ENCODE measurements around the gene PGAM1.
"Not testable (repeated sequence)": the region's sequence is repeated elsewhere in the genome, so short reads cannot be mapped to it uniquely, and the experiment has no call there.

PGAM1 gene

DNA sequence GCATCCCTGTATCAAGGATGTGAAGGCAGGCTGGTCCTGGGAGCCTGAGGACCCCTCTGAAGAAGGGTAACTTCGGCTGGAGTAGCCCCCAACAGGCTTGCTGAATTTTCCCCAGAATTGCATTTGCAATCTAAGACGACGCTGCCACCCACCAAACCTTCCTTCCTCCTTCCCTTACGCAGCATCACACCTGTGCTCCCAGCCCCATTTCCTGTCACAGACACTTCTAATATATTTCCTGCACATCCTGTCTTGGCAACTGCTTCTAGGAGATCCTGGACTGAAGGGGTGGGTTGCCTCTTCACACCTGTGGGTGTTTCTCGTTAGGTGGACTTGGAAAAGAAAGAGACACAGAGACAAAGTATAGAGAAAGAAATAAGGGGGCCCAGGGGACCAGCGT is 9.4 kb upstream of the PGAM1 start:
- no peaks in the 10 kb centered on the region for H3K27me3 ChIP-seq (ENCODE audit: insufficient read depth, poor library complexity, severe bottlenecking)
- DNase-seq (ENCODE audit: low spot score) (no peak), ATAC-seq (ENCODE audit: low read depth) (no peak)

DNA sequence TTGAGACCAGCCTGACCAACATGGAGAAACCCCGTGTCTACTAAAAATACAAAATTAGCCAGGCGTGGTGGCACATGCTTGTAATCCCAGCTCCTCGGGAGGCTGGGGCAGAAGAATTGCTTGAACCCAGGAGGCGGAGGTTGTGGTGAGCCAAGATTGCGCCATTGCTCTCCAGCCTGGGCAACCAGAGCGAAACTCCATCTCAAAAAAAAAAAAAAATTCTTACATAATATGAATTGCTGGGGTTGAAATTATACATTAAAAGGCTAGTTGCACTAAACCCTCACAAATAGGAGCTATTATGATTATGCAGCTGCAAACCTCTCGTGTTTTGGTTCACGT is 2.3 kb upstream of the PGAM1 start:
- not testable (repeated sequence) for H3K9me3 ChIP-seq (ENCODE audit: severe bottlenecking); DNase-seq (ENCODE audit: low spot score); H3K27me3 ChIP-seq (ENCODE audit: insufficient read depth, poor library complexity, severe bottlenecking); H3K4me3 ChIP-seq (ENCODE audit: severe bottlenecking); ATAC-seq (ENCODE audit: low read depth)
- Histone ChIP-seq H3K4me1 (ENCODE audit: insufficient read depth, poor library complexity, severe bottlenecking) (peaks cover 20% of the 10 kb centered on the region), H3K27ac (ENCODE audit: poor library complexity, severe bottlenecking) (peak overlapping the region; percentile 76), H3K36me3 (ENCODE audit: low read depth) (peaks cover 29% of the 10 kb centered on the region)

More for the DNA sequence above, 9.4 kb upstream of the PGAM1 start:
- H3K27ac ChIP-seq (ENCODE audit: poor library complexity, severe bottlenecking) = no peak overlapping the region
- H3K36me3 ChIP-seq (ENCODE audit: low read depth) = no peaks in the 10 kb centered on the region
- TF ChIP-seq CTCF (IDR thresholded peaks at IDR 0.05; ENCODE audit: poor library complexity, severe bottlenecking) = no peak
- H3K4me3 ChIP-seq (ENCODE audit: severe bottlenecking) = no peak overlapping the region
- H3K4me1 ChIP-seq (ENCODE audit: insufficient read depth, poor library complexity, severe bottlenecking) = peaks cover 21% of the 10 kb centered on the region
- no peaks in the 10 kb centered on the region for H3K9me3 ChIP-seq (ENCODE audit: severe bottlenecking)

DNA sequence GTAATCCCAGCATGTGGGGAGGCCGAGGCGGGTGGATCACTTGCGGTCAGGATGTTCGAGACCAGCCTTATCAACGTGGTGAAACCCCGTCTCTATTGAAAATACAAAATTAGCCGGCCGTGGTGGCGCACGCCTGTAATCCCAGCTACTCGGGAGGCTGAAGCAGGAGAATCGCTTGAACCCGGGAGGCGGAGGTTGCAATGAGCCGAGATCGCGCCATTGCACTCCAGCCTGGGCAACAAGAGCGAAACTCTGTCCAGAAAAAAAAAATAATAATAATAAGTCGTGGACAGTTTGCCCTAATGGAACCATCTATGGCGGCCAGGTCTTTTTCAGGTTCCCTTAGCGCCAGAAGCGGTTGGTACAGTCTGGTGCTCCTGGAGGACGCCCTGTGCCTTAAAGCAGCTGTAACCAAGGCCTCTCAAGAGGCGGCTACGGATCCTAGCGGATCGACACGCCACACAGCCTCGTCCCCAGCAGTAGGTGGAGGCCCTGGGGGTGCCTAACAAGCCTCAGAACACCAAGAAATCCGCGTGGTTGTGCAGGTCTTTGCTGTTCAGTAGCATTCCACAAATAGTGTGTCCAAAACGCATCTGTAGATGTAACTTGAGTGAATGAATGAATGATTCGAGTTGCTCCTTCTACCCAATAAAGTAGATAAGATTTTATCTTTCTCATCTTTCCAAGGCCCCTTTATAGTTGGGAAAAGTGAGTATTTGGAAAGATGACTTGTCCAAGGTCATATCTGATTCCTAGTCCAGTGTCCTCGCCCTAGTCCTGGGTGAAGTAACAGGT is 982 bp downstream of the PGAM1 start:
- H3K4me1 ChIP-seq (ENCODE audit: insufficient read depth, poor library complexity, severe bottlenecking) = peaks cover 20% of the 10 kb centered on the region
- no peak for DNase-seq (ENCODE audit: low spot score)
- peak overlapping the region; percentile 66 for H3K4me3 ChIP-seq (ENCODE audit: severe bottlenecking)
- no peak for ATAC-seq (ENCODE audit: low read depth)
- no peaks in the 10 kb centered on the region for H3K9me3 ChIP-seq (ENCODE audit: severe bottlenecking)
- H3K36me3 ChIP-seq (ENCODE audit: low read depth) = peaks cover 61% of the 10 kb centered on the region
- peak overlapping the region; percentile 89 for H3K27ac ChIP-seq (ENCODE audit: poor library complexity, severe bottlenecking)
- H3K27me3 ChIP-seq (ENCODE audit: insufficient read depth, poor library complexity, severe bottlenecking) = no peaks in the 10 kb centered on the region
- no peak for TF ChIP-seq CTCF (IDR thresholded peaks at IDR 0.05; ENCODE audit: poor library complexity, severe bottlenecking)

- Histone ChIP-seq H3K27ac (ENCODE audit: poor library complexity, severe bottlenecking) (peak overlapping the region; percentile 89), H3K36me3 (ENCODE audit: low read depth) (peaks cover 60% of the 10 kb centered on the region), H3K27me3 (ENCODE audit: insufficient read depth, poor library complexity, severe bottlenecking) (no peaks in the 10 kb centered on the region), H3K9me3 (ENCODE audit: severe bottlenecking) (no peaks in the 10 kb centered on the region), H3K4me3 (ENCODE audit: severe bottlenecking) (peak overlapping the region; percentile 66), H3K4me1 (ENCODE audit: insufficient read depth, poor library complexity, severe bottlenecking) (peaks cover 20% of the 10 kb centered on the region)
- DNase-seq (ENCODE audit: low spot score) (no peak), ATAC-seq (ENCODE audit: low read depth) (peak; percentile 39)
- no peak for TF ChIP-seq CTCF (IDR thresholded peaks at IDR 0.05; ENCODE audit: poor library complexity, severe bottlenecking)
These were observed 1.7 kb downstream of the PGAM1 start for GRCh38 chr10:97427571-97428179.

- peak overlapping the region; percentile 66 for H3K4me3 ChIP-seq (ENCODE audit: severe bottlenecking)
- H3K4me1 ChIP-seq (ENCODE audit: insufficient read depth, poor library complexity, severe bottlenecking) = peaks cover 14% of the 10 kb centered on the region
- DNase-seq (ENCODE audit: low spot score) (no peak), ATAC-seq (ENCODE audit: low read depth) (no peak)
- H3K36me3 ChIP-seq (ENCODE audit: low read depth) = peaks cover 66% of the 10 kb centered on the region
- peak overlapping the region; percentile 89 for H3K27ac ChIP-seq (ENCODE audit: poor library complexity, severe bottlenecking)
- no peak for TF ChIP-seq CTCF (IDR thresholded peaks at IDR 0.05; ENCODE audit: poor library complexity, severe bottlenecking)
- no peaks in the 10 kb centered on the region for H3K9me3 ChIP-seq (ENCODE audit: severe bottlenecking)
- no peaks in the 10 kb centered on the region for H3K27me3 ChIP-seq (ENCODE audit: insufficient read depth, poor library complexity, severe bottlenecking)
These were observed 2.6 kb downstream of the PGAM1 start for GRCh38 chr10:97428572-97428981.
